Measurements from ENCODE around the gene DROSHA.
"Not testable (repeated sequence)": the region's sequence is repeated elsewhere in the genome, so short reads cannot be mapped to it uniquely, and the experiment has no call there.

The DROSHA gene

GRCh38 chr5:31381299-31381698 lies 150.6 kb downstream of the DROSHA start:
- DNase-seq (ENCODE audit: low read depth), result no peak

- DNase-seq (ENCODE audit: low read depth), result no peak
Observed at GRCh38 chr5:31380049-31380448, 151.8 kb downstream of the DROSHA start.

GRCh38 chr5:31378838-31379237 lies 153.1 kb downstream of the DROSHA start:
- DNase-seq (ENCODE audit: low read depth), result no peak

GRCh38 chr5:31378136-31378535 lies 153.8 kb downstream of the DROSHA start:
- DNase-seq (ENCODE audit: low read depth), result no peak

GRCh38 chr5:31377274-31377946 lies 154.5 kb downstream of the DROSHA start:
- DNase-seq (ENCODE audit: low read depth), result no peak

- DNase-seq (ENCODE audit: low read depth), result no peak
Observed at GRCh38 chr5:31375999-31376720, 155.7 kb downstream of the DROSHA start.

GRCh38 chr5:31372124-31372523 lies 159.8 kb downstream of the DROSHA start:
- DNase-seq (ENCODE audit: low read depth), result no peak

- DNase-seq (ENCODE audit: low read depth), result peak; percentile 52
Observed at GRCh38 chr5:31366941-31367340, 165.0 kb downstream of the DROSHA start.

GRCh38 chr5:31365776-31366175 lies 166.1 kb downstream of the DROSHA start:
- DNase-seq (ENCODE audit: low read depth), result no peak

GRCh38 chr5:31364881-31365636 lies 166.8 kb downstream of the DROSHA start:
- peak; percentile 49 for DNase-seq (ENCODE audit: low read depth)

GRCh38 chr5:31362931-31363568 lies 168.8 kb downstream of the DROSHA start:
- peak; percentile 32 for DNase-seq (ENCODE audit: low read depth)

GRCh38 chr5:31362529-31362900 lies 169.4 kb downstream of the DROSHA start:
- DNase-seq (ENCODE audit: low read depth), result no peak

GRCh38 chr5:31361704-31362528 lies 170.0 kb downstream of the DROSHA start:
- not testable (repeated sequence) for DNase-seq (ENCODE audit: low read depth)

- peak; percentile 72 for DNase-seq (ENCODE audit: low read depth)
Observed at GRCh38 chr5:31361234-31361633, 170.7 kb downstream of the DROSHA start.

GRCh38 chr5:31359839-31360238 lies 172.1 kb downstream of the DROSHA start:
- no peak for DNase-seq (ENCODE audit: low read depth)

GRCh38 chr5:31357038-31357437 lies 174.9 kb downstream of the DROSHA start:
- no peak for DNase-seq (ENCODE audit: low read depth)

GRCh38 chr5:31355337-31355736 lies 176.6 kb downstream of the DROSHA start:
- no peak for DNase-seq (ENCODE audit: low read depth)
